Memory B cell (primary cell): Measurements from ENCODE around the gene MED13L.

Experiments used
- ATAC-seq: fragments of 150-1000 bp; cut with Tn5 transposase; 2 replicates; pipeline ENCODE4 v1.10.0; 2021; ENCODE audit warnings: low read depth, mild to moderate bottlenecking, moderate library complexity
- DNase-seq, 2 donors: peaks; one replicate each; pipeline ENCODE4 v3.0.0; 2022; ENCODE audit warnings: low spot score in 2 of 2
- H3K27ac Mint-ChIP-seq: one replicate; pipeline ENCODE4 v1.8.0; 2022; ENCODE audit warnings: mild to moderate bottlenecking, moderate library complexity, mixed read lengths
- H3K27me3 Mint-ChIP-seq: one replicate; pipeline ENCODE4 v1.8.0; 2022; ENCODE audit warnings: mixed read lengths
- H3K36me3 Mint-ChIP-seq: one replicate; pipeline ENCODE4 v1.8.0; 2022; ENCODE audit warnings: mild to moderate bottlenecking, mixed read lengths
- H3K4me1 Mint-ChIP-seq: one replicate; pipeline ENCODE4 v1.8.0; 2022; ENCODE audit warnings: mixed read lengths
- H3K4me3 Mint-ChIP-seq: one replicate; pipeline ENCODE4 v1.8.0; 2022; ENCODE audit warnings: mild to moderate bottlenecking, moderate library complexity, mixed read lengths
- H3K9me3 Mint-ChIP-seq: one replicate; pipeline ENCODE4 v1.8.0; 2022; ENCODE audit warnings: mixed read lengths

Gene MED13L

DNA sequence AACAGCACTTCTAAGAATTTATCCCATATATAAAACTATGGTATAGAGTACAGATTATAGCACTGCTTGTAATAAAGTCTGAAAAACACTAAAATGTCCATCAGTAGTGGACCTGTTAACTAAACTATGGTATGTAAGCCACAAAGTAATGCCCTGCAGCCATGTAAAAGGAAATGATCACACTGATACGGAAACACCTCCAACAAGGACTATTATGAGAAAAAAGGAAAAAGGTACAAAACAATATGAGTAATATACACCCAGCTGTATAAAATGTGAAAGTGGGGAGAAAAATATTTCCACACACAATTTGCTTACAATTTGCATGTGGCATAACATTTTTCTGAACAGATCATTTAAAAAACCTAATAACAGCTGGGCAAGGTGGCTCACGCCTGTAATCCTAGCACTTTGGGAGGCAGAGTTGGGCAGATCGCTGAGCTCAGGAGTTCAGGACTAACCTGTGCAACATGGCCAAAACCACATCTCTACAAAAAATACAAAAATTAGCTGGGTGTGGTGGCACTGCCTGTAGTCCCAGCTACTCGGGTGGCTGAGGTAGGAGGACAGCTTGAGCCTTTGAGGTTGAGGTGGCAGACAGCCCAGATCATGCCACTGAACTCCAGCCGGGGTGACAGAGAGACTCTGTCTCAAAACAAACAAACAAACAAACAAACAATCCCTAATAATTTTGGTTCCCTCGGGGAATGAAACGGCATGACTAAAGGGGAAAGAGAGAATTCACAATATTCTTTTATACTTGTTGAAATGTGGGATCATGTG lies 250.5 kb downstream of the MED13L start:
- Mint-ChIP-seq H3K9me3 (peaks cover 1% of the 10 kb centered on the region), H3K27ac (peak overlapping the region; percentile 50), H3K4me1 (peaks cover 25% of the 10 kb centered on the region), H3K36me3 (peaks cover 14% of the 10 kb centered on the region), H3K27me3 (no peaks in the 10 kb centered on the region), H3K4me3 (no peak overlapping the region)
- ATAC-seq (no peak), DNase-seq (no peak)

DNA sequence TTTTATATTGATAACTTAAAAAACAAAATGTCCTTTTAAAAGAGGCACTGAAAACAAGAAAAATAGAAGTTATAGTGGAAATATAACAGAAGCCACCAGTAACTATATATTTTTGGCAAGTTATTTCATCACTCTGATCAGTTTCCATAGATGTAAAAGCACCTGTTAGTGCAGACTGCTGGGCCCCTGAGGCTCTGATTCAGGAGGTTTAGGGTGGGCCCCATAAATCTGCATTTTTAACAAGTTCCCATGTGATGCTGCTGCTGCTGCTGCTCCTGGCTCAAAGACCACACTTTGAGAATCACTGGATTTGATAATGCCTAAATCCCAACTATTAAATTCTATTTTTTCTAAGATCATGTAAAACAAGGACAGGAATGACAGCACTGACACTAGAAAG lies 251.1 kb downstream of the MED13L start:
- peak overlapping the region; percentile 50 for H3K27ac Mint-ChIP-seq
- peaks cover 11% of the 10 kb centered on the region for H3K36me3 Mint-ChIP-seq
- H3K27me3 Mint-ChIP-seq, result no peaks in the 10 kb centered on the region
- no peak for ATAC-seq
- H3K4me3 Mint-ChIP-seq, result no peak overlapping the region
- peaks cover under 1% of the 10 kb centered on the region for H3K9me3 Mint-ChIP-seq
- H3K4me1 Mint-ChIP-seq, result peaks cover 25% of the 10 kb centered on the region
- DNase-seq, result no peak

DNA sequence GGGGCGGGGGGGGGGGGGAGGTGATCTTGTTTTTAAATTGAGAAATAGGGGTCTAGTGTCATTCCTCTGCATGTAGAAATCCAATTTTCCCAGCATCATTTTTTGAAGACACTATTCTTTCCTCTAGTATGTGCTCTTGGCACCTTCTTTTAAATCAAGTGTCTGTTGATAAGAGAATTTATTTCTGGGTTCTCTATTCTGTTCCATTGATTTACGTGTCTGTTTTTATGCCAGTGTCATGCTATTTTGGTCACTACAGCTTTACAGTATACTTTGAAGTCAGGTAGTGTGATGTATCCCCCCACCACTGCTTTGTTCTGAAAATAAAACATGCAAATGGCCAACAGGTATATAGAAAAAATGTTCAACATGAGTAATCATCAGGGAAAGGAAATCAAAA lies 252.7 kb downstream of the MED13L start:
- H3K4me1 Mint-ChIP-seq, result peaks cover 25% of the 10 kb centered on the region
- no peaks in the 10 kb centered on the region for H3K9me3 Mint-ChIP-seq
- peak overlapping the region; percentile 67 for H3K27ac Mint-ChIP-seq
- no peak overlapping the region for H3K4me3 Mint-ChIP-seq
- no peak for DNase-seq
- H3K36me3 Mint-ChIP-seq, result peaks cover 4% of the 10 kb centered on the region
- no peak for ATAC-seq
- H3K27me3 Mint-ChIP-seq, result no peaks in the 10 kb centered on the region

DNA sequence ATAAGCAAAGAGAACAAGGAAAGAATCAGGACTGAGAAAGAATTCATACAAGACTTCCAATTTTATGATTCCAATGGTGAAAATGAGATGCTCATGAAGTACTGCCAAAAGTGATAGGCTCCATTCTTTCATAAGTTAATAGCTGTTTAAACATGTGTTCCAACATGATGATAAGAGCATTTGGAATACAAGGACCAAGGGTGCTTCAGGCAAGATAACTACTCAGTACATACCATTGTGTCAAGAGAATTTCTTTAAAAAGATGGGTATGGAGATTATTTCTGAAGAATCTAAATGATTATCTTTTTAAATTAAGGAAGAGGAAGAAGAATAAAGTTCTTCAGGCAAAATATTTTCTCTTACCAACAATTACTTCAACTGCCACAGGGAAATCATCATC lies 258.1 kb downstream of the MED13L start:
- no peaks in the 10 kb centered on the region for H3K27me3 Mint-ChIP-seq
- H3K27ac Mint-ChIP-seq, result peak overlapping the region; percentile 62
- peaks cover 6% of the 10 kb centered on the region for H3K4me1 Mint-ChIP-seq
- peaks cover 19% of the 10 kb centered on the region for H3K36me3 Mint-ChIP-seq
- H3K4me3 Mint-ChIP-seq, result no peak overlapping the region
- DNase-seq (no peak), ATAC-seq (no peak)
- H3K9me3 Mint-ChIP-seq, result no peaks in the 10 kb centered on the region

DNA sequence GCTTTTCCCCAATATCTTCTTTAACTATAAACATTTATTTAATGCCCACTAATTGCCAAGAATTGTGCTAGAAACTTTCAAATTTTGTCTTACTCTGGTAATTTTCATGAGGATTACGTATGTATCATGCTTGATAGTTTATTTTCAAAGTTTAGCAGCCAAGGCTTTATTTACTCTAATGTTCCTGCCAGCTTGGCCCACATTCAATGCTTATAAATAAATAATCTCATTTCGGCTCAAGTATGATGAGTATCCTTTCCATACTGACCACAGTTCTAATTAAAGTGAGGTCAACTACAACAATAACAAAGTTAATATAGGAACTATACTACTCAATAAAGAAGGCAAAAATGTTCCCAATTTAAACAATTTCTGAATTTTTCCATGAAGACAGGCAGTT lies 259.2 kb downstream of the MED13L start:
- peaks cover 24% of the 10 kb centered on the region for H3K36me3 Mint-ChIP-seq

DNA sequence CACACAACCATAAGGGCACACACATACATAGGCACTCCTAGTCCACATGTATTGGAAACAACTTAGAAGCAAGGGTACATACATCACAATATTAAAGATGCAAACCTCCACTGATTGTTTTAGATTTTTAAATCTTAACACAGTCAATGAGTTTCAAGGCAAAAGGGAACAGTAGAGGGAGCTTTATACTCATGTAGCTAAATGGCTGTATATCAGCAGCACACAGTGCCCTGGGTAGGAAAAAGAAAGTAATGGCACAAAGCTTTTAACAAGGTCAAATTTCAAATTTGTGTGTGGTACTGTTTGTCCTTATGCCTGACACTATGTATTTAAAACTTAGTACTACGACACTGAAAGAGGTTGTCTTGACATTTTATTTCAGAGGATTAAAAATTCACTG lies 262.0 kb downstream of the MED13L start:
- Mint-ChIP-seq H3K36me3 (peaks cover 29% of the 10 kb centered on the region), H3K27me3 (no peaks in the 10 kb centered on the region), H3K4me3 (no peak overlapping the region), H3K9me3 (no peaks in the 10 kb centered on the region), H3K4me1 (no peaks in the 10 kb centered on the region), H3K27ac (no peak overlapping the region)
- DNase-seq, result no peak
- peak; percentile 49 for ATAC-seq

More for the DNA sequence above, 259.2 kb downstream of the MED13L start:
- Mint-ChIP-seq H3K4me1 (peaks cover 6% of the 10 kb centered on the region), H3K27me3 (no peaks in the 10 kb centered on the region), H3K27ac (no peak overlapping the region), H3K9me3 (no peaks in the 10 kb centered on the region), H3K4me3 (no peak overlapping the region)
- ATAC-seq, result no peak
- DNase-seq, result no peak

DNA sequence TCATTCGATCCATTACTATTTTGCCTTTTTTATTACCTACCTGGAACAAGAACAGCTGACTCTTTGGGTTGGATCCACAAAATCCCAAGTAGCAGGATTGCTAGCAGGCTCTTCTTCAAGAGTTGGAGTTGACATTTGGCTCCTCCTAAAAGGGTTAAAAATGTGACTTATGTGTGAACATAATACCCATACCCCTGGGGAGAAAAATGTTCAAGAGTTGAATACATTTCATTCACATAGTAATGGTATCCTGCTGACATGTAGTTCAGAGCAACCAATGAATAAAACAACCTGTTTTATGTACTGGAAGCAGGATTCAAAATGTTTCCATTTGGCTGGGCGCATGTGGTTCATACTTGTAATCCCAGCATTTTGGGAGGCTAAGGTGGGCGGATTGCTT lies 264.7 kb downstream of the MED13L start:
- H3K4me1 Mint-ChIP-seq, result no peaks in the 10 kb centered on the region
- no peaks in the 10 kb centered on the region for H3K27me3 Mint-ChIP-seq
- DNase-seq (no peak), ATAC-seq (no peak)
- no peak overlapping the region for H3K4me3 Mint-ChIP-seq
- H3K27ac Mint-ChIP-seq, result no peak overlapping the region
- H3K36me3 Mint-ChIP-seq, result peaks cover 31% of the 10 kb centered on the region
- H3K9me3 Mint-ChIP-seq, result no peaks in the 10 kb centered on the region

DNA sequence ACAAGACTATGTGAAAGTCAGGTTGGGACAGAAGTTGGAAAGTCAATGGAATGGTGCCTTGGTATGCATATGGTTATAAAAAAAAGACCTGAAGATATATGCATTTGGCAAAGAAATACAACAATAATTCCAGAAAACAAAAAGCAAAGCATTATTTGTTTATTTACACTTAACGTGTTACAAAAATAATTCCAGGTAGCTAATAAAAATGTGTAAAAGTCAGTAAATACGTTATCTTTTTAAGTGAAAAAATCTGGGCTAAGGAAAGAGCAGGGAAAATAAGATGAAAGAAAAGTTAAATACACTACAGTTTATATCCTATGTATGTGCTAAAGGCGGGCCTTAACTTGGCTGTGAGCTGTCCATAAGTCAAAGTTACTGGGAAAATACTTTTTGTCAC lies 266.3 kb downstream of the MED13L start:
- no peaks in the 10 kb centered on the region for H3K27me3 Mint-ChIP-seq
- ATAC-seq, result no peak
- no peaks in the 10 kb centered on the region for H3K9me3 Mint-ChIP-seq
- no peak overlapping the region for H3K27ac Mint-ChIP-seq
- H3K4me1 Mint-ChIP-seq, result no peaks in the 10 kb centered on the region
- peaks cover 30% of the 10 kb centered on the region for H3K36me3 Mint-ChIP-seq
- H3K4me3 Mint-ChIP-seq, result no peak overlapping the region
- no peak for DNase-seq

DNA sequence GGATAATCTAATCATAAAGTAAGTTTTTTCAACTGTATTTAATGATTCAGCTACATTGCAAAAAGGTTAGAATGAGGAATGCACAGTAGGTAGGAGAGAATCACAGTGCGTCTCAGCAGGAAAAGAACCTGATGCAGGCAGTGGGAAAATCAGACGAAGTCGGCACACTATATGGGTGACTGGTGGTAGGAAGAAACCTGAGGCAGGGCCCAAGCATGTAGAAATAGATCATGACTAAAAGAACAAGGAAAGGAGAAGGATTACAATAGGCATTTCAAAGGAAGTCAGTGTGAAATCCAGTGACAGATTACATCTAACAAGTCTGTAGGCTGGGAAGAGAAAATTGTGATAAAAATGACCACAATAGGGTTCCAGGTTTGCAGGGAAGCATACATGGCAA lies 267.0 kb downstream of the MED13L start:
- H3K4me3 Mint-ChIP-seq, result no peak overlapping the region
- ATAC-seq, result no peak

DNA sequence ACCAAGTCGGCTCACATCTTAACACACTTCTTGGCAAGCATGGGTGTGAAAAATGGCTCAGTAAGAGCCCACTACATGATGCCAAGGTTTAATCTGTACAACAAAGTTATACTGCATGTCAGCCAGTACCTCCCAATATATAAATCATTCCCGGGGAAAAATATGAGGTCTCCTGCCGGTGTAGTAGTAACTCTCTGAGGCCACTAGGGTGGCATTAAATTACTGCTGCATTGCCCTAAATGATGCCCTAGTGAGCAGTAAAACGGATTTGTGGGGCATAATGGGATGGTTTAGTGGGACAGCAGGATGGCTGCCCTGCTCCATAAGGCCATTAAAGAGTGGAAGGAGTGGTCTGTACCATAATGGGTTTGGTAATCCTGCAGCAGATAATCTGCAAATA lies 267.7 kb downstream of the MED13L start:
- H3K4me3 Mint-ChIP-seq, result no peak overlapping the region
- H3K4me1 Mint-ChIP-seq, result no peaks in the 10 kb centered on the region
- peaks cover 33% of the 10 kb centered on the region for H3K36me3 Mint-ChIP-seq
- DNase-seq (no peak), ATAC-seq (no peak)
- no peak overlapping the region for H3K27ac Mint-ChIP-seq
- no peaks in the 10 kb centered on the region for H3K27me3 Mint-ChIP-seq
- H3K9me3 Mint-ChIP-seq, result no peaks in the 10 kb centered on the region

More for the DNA sequence above, 267.0 kb downstream of the MED13L start:
- Mint-ChIP-seq H3K27ac (peak overlapping the region; percentile 1), H3K36me3 (peaks cover 35% of the 10 kb centered on the region), H3K27me3 (no peaks in the 10 kb centered on the region), H3K4me1 (no peaks in the 10 kb centered on the region), H3K9me3 (no peaks in the 10 kb centered on the region)
- no peak for DNase-seq

DNA sequence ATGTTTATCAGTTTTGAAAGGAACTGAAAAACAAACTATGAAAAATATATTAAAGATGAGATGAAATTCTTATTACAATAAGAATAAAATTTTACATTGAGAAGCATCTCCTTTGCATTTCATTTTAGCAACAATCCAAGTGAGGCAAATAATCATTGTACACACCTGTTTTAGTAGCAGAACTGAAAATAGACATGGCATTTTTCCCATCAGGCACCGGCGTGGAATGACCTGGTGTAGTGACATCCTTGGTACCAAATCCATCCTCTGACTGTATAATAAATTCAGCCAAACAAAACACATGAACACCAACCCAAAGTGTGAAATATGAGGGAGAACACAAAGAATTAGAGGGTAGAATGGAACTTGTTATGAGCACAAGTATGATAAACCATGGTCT lies 271.4 kb downstream of the MED13L start:
- peaks cover 33% of the 10 kb centered on the region for H3K36me3 Mint-ChIP-seq
- H3K4me3 Mint-ChIP-seq, result no peak overlapping the region
- DNase-seq (no peak), ATAC-seq (no peak)
- no peaks in the 10 kb centered on the region for H3K4me1 Mint-ChIP-seq
- H3K27me3 Mint-ChIP-seq, result no peaks in the 10 kb centered on the region
- no peaks in the 10 kb centered on the region for H3K9me3 Mint-ChIP-seq
- peak overlapping the region; percentile 55 for H3K27ac Mint-ChIP-seq

DNA sequence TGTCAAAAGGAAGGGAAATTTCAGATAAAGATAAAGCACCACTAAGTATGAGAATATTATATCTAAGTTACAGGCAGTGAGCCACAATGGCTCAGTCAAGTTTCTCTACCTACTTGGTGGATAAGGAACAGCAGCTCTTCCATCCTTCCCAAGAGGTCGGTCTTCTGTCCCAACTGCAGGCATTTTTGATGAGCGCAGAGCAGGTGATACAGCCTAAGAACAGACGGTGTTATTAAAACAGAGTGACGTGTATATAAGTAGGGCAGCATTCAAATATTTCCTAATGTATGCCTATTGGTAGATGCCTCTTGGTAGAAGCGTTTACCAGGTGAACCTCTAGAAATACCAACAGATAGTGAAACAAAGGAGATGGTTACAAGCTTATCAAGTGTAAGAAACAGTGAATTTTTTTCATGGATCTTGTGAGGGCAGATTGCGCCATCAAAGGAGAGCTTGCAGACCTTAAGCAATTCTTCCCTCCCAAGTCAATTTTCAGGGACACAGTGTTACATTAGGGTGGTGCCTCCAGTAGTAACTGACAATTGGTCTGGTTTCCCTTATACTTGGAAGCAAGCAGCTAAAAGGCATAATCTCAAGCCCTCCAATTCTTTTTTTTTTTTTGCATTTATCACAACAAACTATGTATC lies 274.5 kb downstream of the MED13L start:
- Mint-ChIP-seq H3K4me3 (no peak overlapping the region), H3K9me3 (no peaks in the 10 kb centered on the region), H3K27me3 (no peaks in the 10 kb centered on the region), H3K36me3 (peaks cover 21% of the 10 kb centered on the region), H3K4me1 (peaks cover 5% of the 10 kb centered on the region), H3K27ac (no peak overlapping the region)
- DNase-seq, result no peak
- no peak for ATAC-seq

DNA sequence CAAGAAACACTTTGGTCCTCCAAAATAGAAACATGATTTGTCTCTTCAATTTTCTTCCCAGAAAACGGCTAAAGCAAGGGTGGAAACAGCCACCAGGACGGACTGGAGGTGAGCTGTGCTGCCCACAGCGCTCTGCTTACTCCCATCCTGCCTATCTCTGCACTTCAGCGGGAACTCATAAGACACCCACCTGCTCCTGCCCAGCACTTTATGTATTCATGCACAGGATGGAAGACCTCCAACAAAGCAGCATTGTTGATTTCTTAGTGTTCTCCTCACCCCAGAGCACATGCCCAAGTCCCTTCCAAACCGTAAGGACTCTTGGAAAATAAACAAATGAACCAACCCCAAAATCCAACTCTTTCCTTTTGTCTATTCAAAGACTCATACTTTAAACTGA lies 277.2 kb downstream of the MED13L start:
- Mint-ChIP-seq H3K4me3 (no peak overlapping the region), H3K27me3 (no peaks in the 10 kb centered on the region), H3K4me1 (peaks cover 5% of the 10 kb centered on the region), H3K9me3 (no peaks in the 10 kb centered on the region), H3K27ac (peak overlapping the region; percentile 26), H3K36me3 (peaks cover 14% of the 10 kb centered on the region)
- ATAC-seq (no peak), DNase-seq (no peak)

DNA sequence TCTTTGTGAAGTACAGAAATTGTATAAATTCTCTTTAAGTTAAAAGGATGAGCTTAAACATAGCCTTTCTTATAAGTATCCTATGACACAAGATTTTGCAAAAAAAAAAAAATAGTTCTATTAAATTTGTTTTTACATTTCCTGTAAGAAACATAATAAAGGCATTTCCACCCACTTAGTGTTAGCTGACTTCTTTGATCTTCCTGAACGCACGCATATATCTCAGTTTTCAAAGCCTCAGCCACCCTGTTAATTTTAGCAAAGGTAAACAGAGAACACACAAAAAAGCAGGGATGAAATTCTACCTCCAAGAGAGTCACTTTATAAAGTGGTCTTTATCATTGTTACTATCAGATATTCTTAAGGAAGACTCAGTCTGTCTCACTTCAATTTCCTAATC lies 277.9 kb downstream of the MED13L start:
- Mint-ChIP-seq H3K4me1 (peaks cover 5% of the 10 kb centered on the region), H3K27ac (peak overlapping the region; percentile 26), H3K36me3 (peaks cover 12% of the 10 kb centered on the region), H3K9me3 (no peaks in the 10 kb centered on the region), H3K27me3 (no peaks in the 10 kb centered on the region), H3K4me3 (no peak overlapping the region)
- DNase-seq, result no peak
- no peak for ATAC-seq
